Myocyte (in vitro differentiated cells): ENCODE measurements around the gene DYNLT2. TPM values are rescaled to one million over a fixed set of nuclear protein-coding genes. Genes with fewer than 3 reads are reported as not detected.
A peak's percentile ranks its signal among the peaks of the same experiment; 100 is the strongest.
"Not testable (repeated sequence)": the region's sequence is repeated elsewhere in the genome, so short reads cannot be mapped to it uniquely, and the experiment has no call there.

Experiments
- DNase-seq: peaks from one replicate; pipeline ENCODE4 v3.0.0-alpha.2; 2012; ENCODE audit warnings: low read depth
- total RNA-seq: library from RNA; depleted of rRNA; stranded (reverse); fragments of >200 nt; gene quantifications from 2 replicates; pipeline ENCODE4 v1.2.3, GENCODE V29; 2014

DYNLT2 gene
- total RNA-seq, 1 donor from 2014 or later = 3.1 TPM

DNA sequence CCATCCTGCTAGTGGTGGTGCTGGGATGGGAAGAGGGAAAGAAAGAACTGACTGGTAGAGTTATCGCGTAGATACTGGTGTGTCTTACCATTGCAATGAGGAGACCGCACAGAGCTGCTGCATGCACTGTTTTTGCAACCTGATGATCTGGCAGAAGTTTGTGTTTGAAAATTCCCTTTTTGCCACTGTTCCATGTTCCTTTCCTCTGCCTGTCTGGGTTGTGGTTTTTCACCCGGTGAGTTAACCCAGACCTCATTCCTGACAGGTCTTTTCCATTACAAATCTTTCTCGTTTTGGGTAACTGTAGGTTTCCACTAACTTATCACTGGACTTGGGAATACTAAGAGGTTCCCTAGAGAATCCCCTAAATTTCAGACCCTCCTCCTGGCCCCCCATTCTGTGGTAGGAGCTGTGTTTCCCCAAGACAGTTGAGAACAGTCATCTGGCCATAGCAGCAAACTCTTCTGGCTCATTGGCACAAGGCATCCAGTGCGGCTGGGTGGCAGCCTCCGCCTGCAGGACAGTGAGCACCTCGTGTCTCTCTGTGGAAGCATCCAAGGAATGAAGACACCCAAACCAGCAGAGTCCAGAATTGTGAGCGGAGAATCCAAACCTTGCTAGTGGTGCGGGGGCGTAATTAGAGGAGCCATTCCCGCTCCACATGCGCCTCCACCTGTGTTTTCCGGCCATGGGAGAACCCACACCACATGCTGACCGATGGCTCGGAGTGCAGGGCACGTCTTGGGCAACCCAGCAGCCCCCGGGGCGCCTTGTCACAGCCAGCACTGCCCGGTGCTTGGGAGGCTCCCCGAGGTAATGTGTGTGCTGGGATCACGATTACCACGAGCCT, 32.8 kb upstream of the DYNLT2 start:
- no peak for DNase-seq

DNA sequence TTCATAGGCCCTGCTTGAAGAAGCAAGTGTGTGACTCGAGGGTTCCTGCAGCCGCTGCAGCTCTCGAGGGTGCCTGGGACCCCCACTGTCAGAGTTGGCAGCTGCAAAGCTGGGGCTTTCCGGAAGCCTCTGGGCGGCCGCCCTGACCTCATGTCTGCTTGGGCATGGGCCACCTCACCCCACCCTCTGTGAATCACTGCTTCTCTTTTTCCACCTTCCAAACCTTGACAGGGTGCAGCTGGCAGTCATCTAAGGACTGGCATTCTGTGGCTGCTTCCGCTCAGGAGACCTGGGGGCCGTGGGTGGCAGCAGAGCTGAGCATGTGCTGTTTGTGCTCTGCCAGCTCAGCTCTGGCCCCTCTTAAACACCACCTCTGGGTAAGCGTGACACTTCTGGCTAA, 32.0 kb upstream of the DYNLT2 start:
- no peak for DNase-seq

DNA sequence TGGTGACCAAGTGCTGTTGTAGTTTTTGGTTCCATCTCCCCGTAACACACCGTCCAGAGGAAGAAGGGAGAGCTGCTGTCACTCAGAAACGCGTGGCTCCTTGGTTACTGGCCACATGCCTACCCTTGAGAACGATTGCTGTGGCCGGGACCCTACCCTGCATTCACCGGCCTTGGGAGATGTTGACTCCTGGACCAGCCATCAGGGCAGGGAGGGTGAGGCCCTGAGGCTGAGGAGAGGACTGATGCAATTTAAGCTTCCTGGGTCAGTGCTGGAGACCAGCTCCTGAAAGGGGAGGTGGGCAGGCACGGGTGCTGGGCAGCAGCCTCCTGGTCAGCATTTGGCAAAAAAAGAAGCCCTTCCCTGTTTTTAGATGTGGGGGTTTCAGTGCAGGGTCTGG, 31.6 kb upstream of the DYNLT2 start:
- DNase-seq = no peak

DNA sequence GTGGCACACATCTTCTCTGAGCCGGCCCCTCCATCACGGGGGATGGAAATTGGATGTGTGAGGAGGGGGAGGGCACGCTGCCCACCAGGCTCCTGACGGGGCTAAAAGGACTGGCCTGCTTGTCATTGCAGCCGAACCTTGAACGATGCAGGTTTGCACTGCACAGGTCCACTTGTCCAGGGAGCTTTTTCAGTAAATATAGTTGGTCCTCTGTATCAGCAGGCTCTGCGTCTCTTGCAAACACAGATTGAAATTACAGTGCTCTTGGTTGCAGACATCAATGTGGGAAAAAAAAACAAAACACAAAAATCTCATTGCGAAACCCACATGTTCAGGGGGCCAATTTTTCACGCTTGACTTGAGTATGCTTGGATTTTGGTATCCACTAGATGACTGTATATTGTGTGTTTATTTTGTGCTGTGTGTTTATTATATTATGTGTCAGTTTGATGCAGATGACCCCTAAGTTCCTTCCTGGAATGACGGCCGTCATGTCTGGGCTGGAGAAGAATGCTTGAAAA, 29.3 kb upstream of the DYNLT2 start:
- DNase-seq = no peak

DNA sequence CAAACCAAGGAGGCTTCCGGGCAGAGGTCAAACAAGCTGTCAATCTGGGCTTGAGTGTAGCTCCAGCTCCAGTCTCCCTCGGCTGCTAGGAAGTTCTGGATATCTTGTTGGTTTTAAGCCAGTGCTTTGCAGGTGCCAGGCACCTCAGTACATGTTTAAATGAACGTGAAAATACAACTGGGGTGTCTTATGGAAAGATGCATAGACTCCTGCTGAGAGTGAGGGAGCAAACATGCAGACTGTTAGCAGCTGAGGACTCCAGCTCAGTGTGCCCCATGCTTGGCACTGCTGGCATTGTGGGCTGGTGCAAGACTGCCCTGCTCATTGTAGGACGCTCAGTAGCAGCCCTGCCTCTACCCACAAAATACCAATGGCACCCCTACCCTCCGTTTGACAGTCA, 28.5 kb upstream of the DYNLT2 start:
- DNase-seq = no peak

DNA sequence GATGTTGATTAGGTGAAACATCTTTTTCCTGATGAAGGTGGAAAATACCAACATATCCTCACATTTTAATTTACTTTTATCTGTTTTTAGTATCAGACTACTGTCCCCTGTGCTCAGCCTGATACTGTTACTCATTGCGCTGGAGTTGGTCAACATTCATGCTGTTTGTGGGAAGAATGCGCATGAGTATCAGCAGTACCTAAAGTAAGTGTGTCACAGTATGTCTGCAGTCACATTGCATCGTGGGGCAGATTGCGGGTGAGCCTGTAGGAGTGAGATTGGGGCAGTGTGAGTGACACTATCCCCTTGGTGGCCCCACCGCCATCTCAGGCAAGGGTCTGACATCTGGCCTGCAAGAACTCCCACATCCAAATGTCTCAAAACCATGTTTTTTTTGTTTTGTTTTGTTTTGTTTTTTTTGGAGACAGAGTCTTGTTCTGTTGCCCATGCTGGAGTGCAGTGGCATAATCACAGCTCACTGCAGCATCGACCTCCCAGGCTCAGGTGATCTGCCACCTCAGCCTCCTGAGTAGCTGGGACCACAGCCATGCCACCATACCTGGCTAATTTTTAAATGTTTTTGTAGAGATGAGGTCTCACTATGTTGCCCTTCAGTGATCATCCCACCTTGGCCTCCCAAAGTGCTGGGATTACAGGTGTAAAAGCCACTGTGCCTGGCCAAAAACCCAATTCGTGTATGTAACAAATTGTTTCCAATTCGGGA, 27.9 kb upstream of the DYNLT2 start:
- no peak for DNase-seq

DNA sequence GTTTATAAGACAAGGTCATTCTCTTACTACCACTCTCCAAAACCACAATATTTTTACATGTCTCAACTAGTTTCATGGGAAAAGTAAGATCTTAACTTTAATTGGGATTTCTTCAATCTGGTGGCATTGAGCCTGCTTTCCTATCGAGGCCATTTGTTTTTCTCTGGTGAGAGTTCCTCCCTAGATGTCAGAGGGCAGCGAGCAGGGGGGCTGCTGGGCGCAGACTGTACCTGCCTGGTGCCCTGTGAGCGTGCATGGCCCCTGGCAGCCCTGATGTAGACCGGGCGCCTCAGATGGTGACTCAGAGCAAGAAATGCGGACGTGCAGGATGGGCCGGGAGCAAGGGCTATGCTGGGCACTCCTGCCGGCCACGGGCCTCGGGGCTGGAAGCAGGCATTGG, 27.3 kb upstream of the DYNLT2 start:
- DNase-seq = no peak

DNA sequence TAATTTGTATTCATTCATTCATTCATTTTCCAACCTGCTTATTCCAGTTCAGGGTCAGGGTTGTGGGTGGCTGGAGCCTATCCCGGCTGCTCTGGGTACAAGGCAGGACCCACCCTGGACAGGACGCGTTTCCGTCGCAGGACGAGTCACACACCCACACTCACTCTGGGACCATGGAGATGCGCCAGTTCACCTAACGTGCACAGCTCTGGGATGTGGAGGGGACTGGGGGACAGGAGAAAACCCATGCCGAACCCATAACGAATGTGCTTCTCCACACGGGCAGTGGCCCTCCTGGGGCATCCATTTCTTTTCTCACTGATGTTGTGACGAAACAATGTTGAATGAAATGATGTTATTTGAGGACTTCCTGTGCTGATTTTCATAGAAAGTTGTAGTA, 26.5 kb upstream of the DYNLT2 start:
- DNase-seq = no peak

DNA sequence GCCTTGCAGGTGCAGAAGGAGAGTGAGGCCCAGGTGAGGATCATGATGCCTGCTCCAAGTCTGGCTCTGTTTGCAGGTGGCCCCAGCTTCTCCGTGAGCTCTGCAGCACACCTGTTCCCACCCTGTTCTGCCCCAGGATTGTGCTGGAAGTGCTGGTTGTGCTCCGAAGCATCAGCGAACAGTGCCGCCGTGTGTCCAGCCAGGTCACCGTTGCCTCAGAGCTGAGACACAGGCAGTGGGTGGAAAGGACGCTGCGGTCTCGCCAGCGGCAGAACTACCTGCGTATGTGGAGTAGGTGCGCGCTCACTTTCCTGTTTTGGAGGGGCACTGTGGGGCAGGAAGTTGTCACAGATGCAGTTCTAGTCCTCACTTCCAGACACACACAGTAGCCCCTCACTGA, 25.0 kb upstream of the DYNLT2 start:
- DNase-seq = no peak

DNA sequence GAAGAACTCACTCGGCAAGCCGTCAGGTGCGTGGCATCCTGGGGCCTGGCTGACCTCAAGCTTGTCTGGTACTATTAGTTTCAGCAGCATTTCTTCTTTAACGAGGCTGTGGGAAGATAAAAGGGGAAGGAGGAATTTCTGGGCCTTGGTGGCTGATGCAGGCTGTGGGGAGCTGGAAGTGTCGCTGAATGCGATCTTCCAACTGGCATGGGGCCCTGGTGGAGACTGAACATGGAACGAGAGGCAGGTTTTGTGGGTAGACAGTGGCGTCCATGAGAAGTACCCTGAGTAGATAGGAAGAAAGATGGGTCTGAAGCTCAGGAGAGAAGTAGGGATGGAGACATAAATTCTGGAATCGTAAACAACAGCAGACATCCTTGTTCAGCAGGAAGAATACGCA, 23.9 kb upstream of the DYNLT2 start:
- no peak for DNase-seq

DNA sequence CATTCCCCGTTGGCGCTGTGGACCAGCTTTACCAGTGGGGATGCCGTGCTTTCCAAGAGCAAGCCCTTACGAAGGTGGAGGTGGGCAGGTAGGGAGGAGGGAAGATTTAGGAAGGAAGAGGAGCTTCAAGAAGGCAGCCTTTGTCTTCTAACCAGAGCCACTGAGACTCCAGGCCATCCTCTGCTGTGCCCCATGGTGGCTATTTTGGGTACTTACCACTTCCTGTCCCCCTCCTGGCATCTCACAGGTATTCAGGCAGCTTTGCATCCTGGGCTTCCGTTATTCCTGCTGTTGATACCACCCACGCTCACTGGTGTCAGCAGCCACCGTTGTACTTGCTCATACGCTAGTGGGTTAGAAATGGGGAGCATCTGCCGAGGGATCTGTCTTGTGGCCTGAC, 23.0 kb upstream of the DYNLT2 start:
- DNase-seq = no peak

DNA sequence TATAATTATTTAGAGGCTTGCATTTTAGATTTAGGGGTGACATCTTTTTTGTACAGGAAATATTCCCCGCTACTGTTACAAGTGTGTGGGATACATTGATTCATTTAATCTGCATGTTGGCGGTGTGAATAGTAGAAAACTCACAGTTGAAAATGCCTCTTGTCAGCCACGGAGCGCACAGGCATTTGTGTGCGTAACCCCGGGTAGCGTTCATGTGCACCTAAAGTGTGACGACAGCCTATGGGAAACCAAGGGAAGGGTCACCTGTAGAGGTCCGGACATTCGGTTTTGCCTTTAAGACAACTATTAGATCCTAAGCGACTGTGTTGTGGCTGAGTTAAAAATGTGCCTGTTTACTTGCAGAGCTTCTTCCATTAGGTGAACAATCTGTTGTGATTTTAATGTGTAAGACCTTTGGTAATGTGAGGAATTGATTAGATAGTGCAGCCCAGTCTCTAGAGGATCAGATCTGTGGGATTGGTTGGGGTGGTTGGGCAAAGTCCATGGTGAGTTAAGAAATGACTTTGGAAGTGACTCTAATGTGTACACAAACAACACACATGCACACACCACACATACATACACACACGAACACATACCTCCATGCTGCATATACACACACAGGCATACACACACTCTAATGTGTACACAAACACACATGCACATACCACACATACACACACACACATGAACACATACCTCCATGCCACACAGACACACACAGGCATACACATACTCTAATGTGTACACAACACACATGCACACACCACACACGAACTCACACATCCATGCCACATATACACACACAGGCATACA, 15.8 kb upstream of the DYNLT2 start:
- DNase-seq = no peak

DNA sequence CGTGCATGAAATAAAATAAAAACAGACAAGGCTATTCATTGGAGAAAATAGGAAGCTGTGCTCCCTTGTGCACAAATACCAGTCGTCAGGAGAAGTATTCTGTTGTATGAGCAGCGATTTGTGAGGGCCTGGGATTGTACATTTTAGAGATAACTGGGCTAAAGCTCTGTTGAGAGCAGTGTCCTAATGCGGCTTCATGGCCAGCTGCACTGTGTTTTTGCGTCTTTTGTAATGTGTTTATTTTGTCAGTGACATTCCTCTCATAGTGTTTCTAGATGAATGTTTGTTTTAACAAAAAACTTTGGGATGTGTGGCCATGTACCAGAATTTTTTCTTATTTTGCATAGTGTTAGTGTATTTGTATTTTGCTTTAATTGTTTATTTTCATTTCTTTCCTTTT, 14.9 kb upstream of the DYNLT2 start:
- DNase-seq = no peak

DNA sequence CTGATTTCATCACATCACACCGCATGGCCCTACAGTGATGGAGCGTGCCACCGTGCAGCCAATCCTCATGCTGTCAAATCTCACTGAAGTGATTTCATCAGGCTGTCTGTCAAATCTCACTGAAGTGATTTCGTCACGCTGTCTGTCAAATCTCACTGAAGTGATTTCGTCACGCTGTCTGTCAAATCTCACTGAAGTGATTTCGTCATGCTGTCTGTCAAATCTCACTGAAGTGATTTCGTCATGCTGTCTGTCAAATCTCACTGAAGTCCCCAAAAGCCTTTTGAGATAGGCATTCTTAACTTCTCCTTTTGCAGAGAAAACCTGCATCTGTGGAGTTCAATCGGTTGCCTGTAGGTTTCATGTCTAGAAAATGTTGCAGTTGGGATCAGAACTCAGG, 14.4 kb upstream of the DYNLT2 start:
- not testable (repeated sequence) for DNase-seq

DNA sequence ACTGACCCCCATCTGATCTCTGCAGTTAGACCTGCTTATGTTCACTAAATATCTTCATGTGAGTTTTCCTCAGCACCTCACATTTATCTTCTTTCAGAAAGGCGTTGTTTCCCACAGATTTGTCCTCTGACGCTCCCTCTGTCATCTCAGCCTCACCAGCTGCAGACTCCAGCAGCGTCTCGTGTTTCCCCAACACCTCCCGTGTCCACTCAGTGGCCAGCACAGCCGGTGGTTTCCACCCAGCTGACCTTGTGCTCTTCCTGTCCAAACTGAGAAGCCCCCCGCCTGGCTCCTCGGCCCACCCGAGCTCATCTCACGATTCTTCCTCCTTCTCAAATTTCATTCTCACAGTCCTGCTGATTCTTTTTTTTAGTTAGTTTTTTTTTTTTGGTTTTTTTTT, 12.5 kb upstream of the DYNLT2 start:
- DNase-seq = no peak

DNA sequence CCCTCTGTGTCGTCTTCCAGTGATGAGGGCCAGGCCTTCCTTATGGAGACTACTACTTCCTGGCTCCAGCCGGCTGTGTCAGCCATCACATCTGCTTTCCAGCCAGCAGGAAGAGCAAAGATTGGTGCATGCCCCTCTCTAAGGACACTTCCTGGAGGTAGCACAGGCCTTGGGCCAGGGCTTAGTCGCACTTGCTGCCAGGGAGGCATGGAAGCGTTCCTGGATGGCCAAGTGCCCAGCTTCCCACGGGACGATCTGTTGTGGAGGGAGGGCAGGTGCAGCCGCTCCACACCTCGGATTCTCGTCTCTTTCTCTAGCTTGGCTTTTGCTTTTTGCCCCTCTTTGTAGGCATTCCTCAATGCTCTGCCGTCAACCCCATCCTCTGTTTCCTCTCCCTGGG, 11.9 kb upstream of the DYNLT2 start:
- DNase-seq = no peak

DNA sequence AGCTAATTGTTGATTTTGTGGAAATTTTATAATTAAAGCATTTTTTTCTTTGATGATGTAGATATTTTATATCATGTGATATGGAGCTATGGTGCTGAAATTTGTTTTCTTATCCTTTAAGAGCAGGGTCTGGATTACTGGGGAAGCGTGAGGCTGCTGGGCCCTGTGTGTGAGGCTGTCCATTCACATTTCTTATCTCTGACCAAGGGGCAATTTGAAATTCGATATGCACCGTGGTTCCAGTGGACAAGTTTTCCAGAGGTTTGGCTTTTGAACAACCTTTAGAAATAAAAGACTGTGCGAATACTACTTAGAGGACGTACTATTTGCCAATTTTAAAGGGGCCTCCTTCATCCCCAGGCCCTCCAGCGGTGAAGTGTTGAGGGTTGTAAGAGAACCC, 3.8 kb upstream of the DYNLT2 start:
- no peak for DNase-seq

DNA sequence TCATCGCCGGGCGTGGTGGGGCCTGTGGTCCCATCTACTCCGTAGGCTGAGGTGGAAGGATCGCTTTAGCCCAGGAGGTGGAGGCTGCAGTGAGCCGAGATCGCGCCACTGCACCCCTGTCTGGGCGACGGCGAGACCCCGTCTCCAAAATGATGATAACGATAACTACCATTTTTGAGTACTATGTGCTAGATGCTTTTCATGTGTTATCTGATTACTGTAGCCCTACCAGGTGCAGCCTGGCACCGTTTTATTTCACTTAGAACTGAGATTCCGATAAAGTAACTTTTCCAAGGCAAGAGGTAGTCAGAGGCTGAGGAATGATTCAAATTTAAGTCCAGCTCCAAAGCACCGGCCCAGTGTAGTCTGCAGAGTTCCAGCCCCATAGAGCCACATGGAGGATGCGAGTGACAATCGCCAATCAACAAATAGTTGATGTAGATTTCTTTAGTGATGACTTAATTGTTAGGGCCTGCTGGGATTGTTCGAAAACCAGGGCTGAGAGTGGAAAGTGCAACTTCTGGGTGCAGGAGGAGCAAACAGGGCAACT, 777 bp upstream of the DYNLT2 start:
- DNase-seq = peak; percentile 13

DNA sequence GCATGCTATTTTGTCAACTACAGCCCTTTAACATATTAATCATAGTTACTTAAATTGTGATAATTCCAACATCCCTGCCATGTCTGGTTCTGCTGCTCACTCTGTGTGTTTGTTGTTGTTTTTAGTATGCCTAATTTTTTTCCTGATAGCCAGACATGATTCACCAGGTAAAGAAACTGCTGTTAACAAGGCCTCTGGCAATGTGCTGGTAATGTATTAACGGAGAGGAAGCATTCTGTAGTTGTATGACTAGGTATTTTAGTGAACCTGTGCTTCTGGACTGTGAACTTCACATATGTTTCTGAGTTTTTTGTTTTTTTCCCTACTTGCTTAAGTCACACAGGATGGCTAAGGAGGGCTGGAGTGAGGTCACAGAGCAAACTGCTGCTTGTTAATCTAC, 4.8 kb downstream of the DYNLT2 start:
- DNase-seq = no peak

DNA sequence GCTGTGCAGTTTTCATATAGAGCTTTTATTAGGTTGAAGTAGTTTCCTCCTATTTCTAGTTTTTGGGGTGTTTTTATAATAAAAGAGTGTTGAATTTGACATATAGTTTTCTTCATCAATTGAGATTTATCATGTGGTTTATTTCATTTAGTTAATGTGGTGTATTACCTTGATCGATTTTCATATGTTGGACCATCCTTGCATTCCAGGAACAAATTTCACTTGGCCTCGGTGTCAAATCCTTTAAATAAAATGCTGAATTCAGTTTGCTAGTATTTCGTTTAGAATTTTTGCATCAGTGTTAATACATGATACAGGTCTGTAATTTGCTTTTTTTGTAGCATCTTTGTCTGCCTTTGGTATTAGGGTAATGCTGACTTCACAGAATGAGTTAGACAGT, 6.0 kb downstream of the DYNLT2 start:
- DNase-seq = no peak

DNA sequence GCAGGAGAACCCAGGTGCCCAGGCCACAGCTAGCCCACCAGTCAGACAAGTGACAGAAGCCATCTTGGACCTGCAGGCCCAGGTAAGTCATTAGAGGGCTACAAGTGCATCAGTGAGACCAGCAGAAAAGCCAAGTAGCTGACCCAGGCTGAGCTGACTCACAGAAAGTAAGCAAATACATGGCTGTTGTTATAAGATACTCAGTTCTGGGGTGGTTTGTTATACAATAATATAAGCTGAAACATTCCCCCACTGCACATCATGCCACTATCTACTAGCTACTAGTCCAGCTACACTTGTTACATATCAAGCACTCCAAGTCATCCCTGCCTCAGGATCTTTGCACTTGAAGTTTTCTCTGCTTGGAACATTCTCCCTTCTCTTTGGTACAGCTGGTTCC, 10.0 kb downstream of the DYNLT2 start:
- DNase-seq = no peak
